Measurements from ENCODE around the gene NMNAT3. TPM values are rescaled to one million over a fixed set of nuclear protein-coding genes. Genes with fewer than 3 reads are reported as not detected.
"Not testable (repeated sequence)": the region's sequence is repeated elsewhere in the genome, so short reads cannot be mapped to it uniquely, and the experiment has no call there.

NMNAT3 gene
- total RNA-seq, 1 experiment from 2014 or later = not detected

DNA sequence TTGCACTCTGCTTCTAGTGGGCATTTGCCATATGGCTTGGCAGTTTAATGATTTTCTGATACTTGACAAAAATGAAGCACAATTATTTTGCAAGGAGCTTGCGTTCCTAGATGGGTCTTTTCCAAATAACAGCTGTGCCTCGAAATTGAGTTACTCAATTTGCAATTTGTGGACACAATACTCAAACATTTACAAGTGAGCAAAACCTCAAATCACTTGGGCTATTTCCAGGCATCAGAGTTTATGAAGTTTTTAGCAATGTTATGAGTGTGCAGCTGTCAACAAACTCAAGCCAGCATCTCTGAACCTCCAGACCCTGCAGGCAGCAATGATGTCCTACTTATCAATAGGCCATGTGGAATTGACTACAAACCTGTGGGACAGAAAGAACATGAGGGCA, 41.3 kb downstream of the NMNAT3 start:
- DNase-seq (ENCODE audit: low spot score) = no peak

DNA sequence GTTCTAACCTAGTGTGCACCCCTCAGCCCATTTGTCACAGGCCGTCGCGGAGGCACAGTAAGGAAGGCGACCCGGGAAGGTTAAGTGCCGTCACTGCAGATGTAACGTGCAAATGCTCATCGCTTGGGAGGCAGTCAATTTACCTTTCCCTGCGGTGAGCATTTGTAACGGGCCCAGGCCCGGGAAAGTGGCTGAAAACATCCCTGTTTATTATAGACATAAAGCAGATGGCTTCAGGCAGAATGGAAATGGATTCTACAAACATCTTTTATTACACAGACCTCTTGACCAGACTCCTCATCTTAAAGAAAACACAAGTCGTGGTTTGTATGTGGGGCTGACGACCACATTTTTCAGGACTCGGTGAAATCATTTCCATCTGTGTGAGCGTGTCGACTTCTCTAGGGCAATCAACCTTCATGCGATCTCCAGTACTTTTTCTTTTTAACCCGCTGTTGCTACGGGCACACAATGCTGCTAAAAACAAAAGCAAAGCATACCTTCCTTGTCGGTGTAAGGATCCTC, 43.6 kb downstream of the NMNAT3 start:
- no peak for DNase-seq (ENCODE audit: low spot score)

DNA sequence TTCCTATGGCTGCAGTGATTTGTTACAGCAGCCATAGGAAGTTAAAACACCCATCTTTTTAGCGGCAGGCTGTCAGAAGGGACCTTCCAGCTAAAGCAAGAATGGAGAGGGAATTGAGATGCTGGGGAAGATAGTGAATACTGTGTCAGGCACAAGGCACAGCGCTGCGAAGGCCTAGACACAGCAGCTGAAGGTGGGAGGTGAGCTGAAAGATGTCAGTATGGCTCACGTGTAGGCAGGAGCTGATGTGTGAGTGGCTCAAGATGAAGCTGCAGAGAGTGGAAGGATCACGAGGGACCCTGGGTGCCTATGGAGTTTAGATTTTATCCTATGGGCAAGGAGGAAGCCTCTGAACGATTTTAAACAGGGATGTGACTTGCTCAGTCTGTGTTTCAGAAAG, 44.3 kb downstream of the NMNAT3 start:
- DNase-seq (ENCODE audit: low spot score) = no peak

DNA sequence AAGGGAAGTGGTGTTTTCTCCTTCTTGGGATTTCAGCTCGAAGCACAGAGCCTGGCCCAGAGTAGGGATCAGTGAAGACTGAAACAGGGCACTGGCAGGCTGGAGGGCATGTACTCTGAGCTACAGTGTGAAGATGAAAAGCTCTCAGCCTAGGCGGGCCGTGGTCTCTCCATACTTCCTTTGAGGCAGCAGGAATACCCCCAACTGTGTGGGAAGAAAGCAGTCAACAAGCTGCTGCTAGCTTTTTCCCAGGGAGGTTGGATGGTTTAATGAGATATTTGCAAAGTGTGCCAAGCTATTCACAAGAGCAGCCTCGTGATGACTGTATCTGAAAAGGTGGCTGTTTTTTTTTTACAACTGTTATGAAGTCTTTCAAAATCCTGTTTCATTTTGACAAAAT, 47.2 kb downstream of the NMNAT3 start:
- no peak for DNase-seq (ENCODE audit: low spot score)

DNA sequence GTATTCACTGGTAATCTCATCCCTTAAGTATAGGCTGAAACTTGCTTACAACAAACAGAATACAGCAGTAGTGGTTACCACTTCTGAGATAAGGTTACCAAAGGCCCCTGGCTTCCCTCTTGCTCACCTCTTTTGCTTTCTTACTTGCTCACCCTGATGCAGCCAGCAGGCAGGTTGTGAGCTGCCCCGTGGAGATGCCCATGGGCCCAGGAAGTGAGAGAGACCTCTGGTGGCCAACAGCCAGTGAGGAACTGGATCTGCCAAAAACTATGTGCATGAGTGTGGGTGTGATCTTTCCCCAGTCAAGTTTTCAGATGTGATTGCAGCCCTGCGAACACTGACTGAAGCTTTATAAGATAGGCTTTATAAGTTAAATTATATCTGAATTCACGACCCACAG, 48.7 kb downstream of the NMNAT3 start:
- DNase-seq (ENCODE audit: low spot score) = peak; percentile 59

DNA sequence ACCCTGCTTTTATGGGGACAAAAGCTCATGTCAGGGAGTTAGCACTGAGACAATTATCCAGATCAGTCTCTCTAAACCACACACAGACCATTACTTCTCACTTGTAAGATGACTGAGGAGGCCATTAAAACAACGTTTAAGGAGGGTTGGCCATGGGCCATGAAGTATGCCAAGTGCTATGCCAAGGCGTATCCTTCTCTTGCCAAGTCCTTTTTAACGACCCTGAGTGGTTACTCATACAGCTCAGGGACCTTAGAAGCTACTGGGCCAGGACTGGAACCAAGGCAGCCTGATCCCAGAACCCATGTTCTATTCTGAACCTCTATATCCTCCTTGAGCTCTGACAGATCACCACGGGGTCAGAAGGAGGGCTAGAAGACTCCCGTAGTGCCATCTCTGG, 50.0 kb downstream of the NMNAT3 start:
- DNase-seq (ENCODE audit: low spot score) = no peak

DNA sequence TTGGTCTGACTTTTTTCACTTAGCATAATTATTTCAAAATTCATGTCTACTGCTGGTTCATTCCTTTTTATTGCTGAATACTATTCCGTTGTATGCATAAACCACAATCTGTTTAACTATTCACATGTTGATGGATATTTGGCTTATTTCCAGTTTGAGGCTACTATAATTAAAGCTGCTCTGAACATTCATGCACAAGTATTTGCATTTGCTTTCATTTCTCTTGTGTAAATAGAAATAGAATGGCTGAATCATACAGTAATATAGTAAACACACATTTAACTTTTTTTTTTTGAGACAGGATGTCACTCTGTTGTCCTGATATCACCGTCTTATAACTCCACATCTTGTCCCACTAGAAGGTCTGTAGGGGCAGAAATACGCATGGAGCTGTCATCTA, 57.3 kb downstream of the NMNAT3 start:
- no peak for DNase-seq (ENCODE audit: low spot score)

DNA sequence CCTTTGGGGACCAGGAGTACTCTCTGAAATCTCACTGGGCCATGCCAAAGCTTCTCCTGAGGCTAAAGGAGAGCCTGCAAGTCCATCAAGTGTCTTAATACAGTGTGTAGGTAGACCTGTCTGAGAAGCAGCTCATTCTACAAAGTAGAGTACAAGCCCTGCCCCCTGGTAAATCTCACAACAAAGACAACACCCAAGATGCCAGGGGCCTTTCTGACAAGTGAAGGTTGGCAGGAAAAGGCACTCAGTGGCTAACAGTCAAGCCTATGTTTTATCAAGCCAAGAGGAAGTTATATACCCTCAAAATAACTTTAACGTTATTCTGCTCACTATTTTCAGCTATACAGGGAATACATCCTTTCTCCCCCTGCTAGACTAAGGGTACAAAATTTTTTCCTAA, 58.3 kb downstream of the NMNAT3 start:
- no peak for DNase-seq (ENCODE audit: low spot score)

DNA sequence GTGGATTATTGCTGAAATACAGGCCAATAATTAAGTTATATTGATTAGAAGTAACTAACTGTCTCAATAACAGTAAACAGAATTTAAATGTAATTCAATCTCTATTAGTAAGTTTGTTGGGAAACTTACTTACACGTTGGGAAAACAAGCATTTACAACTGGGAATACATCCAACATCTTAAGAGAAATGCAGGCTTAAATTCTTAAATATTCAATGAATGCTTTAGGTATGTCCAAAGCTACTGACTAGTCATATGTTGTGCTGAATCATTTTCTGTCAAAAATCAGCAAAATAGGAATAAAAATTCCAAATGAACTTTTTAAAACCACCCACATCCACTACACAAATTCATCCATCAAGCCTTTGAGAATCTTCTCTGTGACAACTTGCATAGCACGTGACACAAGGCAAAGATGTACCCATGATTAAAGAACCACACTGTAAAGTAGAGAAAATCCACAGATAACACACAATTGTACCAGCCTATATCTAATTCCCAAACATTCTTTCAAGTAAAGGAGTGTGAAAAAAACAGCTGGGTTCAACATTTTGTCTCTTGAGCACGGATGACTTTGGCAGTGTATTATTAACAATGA, 60.0 kb downstream of the NMNAT3 start:
- no peak for DNase-seq (ENCODE audit: low spot score)

DNA sequence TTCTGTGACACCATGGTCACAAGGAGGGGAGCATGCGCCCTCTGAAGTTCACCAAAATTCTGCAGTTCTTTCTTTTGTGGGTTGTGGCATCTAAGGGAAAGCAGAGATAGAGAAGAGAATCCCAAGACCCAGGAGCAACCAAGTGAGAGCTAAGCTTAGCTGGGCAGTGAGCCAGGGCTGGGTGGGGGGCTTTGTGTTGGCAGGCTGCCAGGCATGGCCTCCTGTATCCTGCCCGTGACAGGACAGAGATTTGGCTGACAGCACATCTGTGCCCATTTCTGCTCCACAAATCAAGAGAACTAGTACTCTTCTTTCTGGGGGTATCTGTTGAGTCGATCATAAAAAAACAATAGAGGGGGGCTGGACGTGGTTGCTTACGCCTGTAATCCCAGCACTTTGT, 66.2 kb downstream of the NMNAT3 start:
- no peak for DNase-seq (ENCODE audit: low spot score)

DNA sequence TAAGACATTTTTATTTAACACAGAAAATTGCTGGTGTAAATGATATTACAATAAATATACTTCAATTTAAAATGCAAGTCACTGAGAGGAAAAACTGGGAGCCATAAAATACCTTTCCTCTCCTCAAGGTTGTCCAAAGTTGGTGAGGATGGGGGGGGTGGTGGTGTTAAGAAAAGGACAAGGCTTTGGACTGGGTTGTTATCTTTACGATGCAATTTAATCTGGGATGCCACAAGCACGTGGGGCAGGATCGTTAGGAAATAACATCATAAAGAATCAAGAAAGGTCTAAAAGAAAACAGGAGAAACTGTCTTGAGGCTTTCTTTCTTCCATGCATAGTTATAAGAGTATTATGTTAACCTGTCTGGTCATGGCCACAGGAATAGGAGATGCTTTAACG, 66.9 kb downstream of the NMNAT3 start:
- DNase-seq (ENCODE audit: low spot score) = no peak

DNA sequence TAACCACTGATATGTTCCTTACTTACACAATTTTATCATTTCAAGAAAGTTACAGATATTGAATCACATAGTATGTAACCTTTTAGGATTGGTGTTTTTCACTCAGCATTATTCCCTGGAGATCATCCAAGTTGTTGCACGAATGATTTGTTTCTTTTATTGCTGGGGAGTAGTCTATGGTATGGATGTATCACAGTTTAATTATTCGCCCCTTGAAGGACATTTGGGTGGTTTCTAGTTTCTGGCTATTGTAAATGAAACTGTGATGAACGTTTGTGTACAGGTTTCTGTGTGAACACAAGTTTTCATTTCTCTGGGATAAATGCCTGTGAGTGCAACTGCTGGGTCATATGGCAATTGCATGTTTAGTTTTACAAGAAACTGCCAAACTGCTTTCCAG, 68.8 kb downstream of the NMNAT3 start:
- no peak for DNase-seq (ENCODE audit: low spot score)

DNA sequence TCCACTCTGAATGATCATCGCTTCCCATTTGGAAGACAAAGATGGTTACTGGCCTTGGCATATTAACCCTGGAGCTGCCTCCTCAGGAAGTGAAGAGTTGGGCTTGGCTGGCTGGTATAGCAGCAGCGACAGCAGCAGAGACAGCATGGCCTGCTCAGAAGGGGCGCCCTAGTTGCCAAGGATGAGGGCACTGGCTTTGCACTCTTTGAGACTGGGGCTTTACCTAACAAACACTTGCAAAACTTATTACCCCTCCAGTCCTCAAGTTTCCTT, 69.7 kb downstream of the NMNAT3 start:
- no peak for DNase-seq (ENCODE audit: low spot score)

DNA sequence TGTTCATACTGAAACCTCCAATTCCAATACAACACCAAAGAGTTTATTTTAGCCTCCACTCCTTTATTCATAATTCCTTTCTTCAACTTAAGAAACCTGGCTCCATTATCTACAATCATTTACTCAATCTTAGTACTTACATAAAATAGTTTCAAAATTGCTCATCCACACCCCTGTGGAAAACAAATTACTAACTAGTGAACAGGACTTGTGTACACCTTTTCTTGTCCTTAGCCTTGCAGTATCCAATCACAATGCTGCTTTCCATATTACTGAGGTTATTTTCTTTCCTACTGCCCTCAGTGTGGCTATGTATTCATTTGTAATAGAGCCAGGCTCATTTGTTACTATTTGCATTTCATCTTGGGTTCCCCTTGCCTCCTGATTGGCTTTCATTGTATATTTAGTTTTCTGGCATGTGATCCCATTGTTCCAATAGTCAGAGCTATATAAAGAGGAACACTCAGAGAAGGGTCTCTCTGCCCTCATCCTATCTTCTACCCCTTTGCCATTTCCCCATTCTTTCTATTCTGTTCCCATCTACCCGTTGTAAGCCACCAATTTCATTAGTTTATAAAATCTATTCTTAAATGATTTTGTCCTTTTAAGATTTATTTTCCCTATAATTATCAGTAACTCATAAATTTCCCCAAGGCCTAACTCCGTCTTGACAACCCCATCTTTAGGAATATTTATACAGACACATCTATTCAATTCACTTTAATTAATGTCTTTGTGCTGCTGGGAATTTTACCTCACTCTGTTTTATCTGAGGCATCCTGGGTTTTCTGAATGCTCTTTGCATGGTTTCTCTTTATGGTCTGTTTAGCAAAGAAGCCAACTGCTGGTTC, 70.3 kb downstream of the NMNAT3 start:
- DNase-seq (ENCODE audit: low spot score) = no peak

DNA sequence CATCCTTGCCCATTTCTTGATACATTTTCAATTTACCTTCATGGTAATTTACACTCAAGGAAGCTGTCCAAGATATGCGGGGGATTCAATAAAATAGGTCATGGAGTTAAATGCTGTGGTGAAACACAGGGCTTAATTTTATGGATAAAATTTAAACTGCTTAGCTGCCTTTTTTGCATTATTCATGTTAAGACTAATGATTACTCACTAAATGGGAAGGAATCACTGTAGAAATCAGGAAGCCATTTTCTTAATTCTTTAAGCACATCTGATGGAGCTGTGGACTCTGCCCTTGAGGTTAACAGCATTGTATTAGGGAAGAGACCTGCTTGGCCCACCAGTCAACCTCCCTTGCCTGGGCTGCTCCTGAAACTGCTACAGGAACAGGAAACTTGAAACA, 75.8 kb downstream of the NMNAT3 start:
- DNase-seq (ENCODE audit: low spot score) = no peak

DNA sequence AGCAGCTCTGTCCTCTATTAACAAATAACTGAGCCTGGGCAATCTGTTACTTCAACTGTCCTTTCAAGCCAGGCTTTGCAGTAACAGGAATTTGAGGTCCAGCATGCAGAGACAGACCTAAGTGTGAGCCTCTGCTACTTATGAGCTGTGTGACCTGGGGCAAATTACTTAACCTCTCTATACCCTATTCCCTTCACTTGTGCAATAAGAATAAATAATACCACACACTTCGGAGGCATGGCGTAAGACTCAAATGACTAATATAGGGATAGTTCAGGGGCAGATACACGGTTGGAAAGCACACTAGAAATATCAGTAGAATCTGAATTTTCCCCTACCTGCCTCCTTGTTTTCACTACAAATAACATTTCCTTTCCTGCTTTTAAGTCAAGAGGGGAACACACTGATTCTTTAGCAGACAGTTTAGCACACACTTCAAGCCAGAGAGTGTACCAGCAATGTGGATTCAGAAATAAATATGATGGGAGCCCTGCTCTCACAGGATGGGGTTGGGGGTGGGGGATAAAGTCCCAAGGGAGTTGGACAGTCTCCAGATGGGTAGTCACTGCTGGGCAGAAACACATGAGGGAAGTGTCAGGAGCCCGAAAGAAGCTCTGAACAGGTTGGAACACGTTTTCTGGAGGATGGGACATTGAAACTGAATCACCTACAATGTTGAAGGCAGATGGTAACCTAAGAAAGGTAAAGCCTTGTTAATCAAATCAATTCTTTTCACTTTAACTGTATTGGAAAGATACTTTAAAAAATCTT, 76.4 kb downstream of the NMNAT3 start:
- no peak for DNase-seq (ENCODE audit: low spot score)

DNA sequence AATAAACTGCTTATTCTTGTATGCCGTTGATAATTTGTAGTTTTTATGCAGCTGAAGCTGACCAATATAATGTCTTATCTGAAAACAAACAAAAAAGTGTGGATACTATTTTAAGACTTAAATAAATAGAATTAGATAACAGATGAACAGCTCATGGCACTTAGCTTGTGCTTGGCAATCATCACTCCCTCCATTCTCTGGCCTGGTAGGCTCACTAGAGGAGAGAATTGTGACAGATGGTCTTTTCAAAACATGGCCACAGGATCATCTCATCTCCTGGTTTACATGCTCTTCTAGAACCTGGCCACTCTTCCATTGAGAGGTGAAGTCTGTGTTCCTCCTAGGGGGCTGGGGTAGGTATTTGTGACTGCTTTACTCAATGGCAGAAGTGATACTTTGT, 79.8 kb downstream of the NMNAT3 start:
- DNase-seq (ENCODE audit: low spot score) = no peak

DNA sequence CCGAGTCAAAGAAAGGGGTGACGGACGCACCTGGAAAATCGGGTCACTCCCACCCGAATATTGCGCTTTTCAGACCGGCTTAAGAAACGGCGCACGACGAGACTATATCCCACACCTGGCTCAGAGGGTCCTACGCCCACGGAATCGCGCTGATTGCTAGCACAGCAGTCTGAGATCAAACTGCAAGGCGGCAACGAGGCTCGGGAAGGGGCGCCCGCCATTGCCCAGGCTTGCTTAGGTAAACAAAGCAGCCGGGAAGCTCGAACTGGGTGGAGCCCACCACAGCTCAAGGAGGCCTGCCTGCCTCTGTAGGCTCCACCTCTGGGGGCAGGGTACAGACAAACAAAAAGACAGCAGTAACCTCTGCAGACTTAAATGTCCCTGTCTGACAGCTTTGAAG, 86.6 kb downstream of the NMNAT3 start:
- DNase-seq (ENCODE audit: low spot score) = not testable (repeated sequence)

DNA sequence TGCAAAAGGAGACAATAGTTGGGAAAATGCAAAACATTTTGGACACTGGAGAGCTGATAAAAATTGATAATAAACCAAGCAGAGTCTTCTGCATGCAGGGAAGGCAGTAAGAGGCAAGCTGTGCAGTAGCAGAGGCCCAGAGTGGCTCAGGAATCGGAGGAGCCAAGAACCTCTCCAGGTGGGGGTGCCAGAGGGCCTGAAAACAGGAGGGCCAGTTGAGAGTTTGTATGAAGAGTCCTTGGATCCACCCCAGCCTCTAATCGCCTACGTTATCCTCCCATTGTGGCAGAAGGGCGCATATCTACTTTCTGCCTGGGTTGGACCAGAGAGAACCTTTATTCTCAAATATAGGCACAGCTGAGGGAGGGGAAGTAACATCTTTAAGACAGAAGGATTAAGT, 89.3 kb downstream of the NMNAT3 start:
- no peak for DNase-seq (ENCODE audit: low spot score)

DNA sequence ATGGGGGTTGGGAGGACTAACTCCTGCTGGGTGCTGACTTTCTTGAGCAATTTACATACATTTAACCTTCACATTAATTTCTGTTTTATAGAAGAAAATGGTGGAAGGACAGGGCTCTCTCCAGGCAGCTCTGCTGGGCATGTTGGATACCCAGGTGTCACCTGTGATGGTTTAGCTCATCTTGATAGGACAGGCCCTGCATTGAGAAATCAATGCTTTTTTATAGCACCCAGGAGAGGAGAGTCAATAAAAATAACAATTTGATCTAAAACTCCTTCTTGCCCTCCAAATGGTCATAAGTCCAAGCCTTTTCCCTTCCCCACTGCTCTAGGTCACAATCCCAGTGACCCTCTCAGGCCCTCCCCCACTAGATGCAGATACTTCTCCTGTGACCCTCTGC, 90.0 kb downstream of the NMNAT3 start:
- no peak for DNase-seq (ENCODE audit: low spot score)

DNA sequence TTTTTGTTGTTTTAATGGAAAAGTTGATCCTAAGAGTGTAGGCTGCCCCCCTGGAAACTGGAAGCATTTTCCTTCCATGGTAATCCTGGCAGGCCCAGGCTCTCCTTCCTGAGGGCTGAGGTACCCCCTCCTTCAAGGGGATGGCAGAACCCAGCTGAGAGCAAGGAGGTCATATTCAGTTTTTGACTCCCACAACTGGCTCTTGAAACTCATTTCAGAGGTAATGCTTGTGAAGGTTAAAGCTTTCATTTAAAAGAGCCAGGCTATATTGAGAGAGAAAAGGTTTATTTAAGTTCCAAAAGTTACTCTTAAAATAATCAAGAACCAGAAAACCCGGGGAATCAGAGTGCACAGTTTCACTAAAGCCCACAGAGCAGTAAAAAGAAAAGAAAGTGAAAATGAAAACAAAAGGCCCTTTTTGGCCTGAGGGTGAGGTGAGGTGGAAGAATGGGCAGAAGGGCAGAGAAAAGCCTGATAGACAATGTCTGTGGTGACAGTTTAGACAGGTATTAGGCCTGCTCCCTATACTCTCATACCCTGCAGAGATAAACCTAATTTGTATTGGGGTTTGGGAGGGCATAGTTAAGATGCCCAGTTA, 91.3 kb downstream of the NMNAT3 start:
- DNase-seq (ENCODE audit: low spot score) = no peak

DNA sequence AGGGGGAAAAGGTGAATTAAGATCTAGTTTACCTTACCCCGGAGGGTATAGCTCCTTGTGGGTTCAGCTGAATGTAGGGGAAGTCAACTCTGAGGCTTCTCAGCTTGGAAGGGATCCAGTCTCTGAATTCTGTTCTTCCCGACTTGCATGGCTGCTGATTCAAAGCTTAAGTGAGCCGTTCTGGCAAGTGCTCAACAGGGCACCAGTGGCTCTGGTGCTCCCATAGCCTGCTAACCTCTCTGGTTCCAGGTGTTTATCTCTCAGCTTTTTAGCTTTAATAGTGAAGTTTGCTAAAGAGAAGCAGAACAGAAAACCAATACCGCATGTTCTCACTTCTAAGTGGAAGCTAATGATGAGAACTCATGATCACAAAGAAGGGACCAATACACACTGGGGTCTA, 92.0 kb downstream of the NMNAT3 start:
- DNase-seq (ENCODE audit: low spot score) = no peak

DNA sequence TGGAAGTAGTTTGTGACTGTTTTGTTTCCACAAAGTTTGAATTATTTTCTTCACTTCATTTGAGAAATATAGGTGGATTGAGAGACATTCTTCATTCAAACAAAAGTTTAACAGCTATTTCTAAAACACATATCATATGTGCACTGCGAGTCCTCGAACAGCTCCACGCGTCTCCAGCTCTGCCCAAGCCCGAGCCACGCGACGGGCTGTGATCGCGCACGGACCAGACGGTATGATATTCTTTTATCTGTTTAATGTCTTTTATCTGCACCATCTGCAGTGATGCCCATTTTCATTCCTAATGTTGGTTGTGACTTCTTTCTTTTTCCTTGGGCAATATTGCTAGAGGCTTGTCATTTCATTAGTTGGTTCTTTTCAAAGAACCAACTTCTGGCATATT, 94.1 kb downstream of the NMNAT3 start:
- not testable (repeated sequence) for DNase-seq (ENCODE audit: low spot score)
